Lower leg skin (tissue), 4 donors: ENCODE results near the gene WFDC10A. TPM values are rescaled to one million over a fixed set of nuclear protein-coding genes. Genes with fewer than 3 reads are reported as not detected.
"Not testable (repeated sequence)": the region's sequence is repeated elsewhere in the genome, so short reads cannot be mapped to it uniquely, and the experiment has no call there.

ENCODE experiments used
- DNase-seq, 2 donors: peaks; one replicate each; pipeline ENCODE4 v3.0.0-alpha.2; 2019; ENCODE audit warnings: low spot score in 2 of 2
- H3K4me3 ChIP-seq: fragments of 200-600 bp; sonication (generic); 2 replicates; pipeline ENCODE4 v1.5.1; 2017; ENCODE audit warnings: mild to moderate bottlenecking, low read depth; ENCODE audit not compliant: poor library complexity, severe bottlenecking
- CTCF ChIP-seq, 3 donors: fragments of 450-650 bp; IDR thresholded peaks; one replicate each; pipeline ENCODE4 v1.5.1; 2016; ENCODE audit warnings: antibody characterized with exemption in 3 of 3, mild to moderate bottlenecking in 3 of 3, moderate library complexity in 2 of 3
- POLR2A ChIP-seq, 2 donors: fragments of 450-650 bp; IDR thresholded peaks; one replicate each; pipeline ENCODE4 v1.6.1; 2016 to 2017; ENCODE audit warnings: antibody characterized with exemption in 2 of 2, mild to moderate bottlenecking in 1 of 2, moderate library complexity in 1 of 2
- WGBS, 2 donors: methylation state at CpG; one replicate each; pipeline ENCODE4 v1.1.5; 2018; 5-methylcytosine and 5-hydroxymethylcytosine counted together
- intact Hi-C: fragments of 100-400 bp; cut with DNase I; formaldehyde crosslinking; loops from one replicate; pipeline ENCODE4 v1.15.0; 2023; ENCODE audit warnings: low total_unique reads
- total RNA-seq, 4 donors: library from RNA; depleted of rRNA; stranded (reverse); fragments of >200 nt; gene quantifications; one replicate each; pipeline ENCODE4 v1.1.0, GENCODE V29; 2016

WFDC10A gene
- total RNA-seq = not detected

DNA sequence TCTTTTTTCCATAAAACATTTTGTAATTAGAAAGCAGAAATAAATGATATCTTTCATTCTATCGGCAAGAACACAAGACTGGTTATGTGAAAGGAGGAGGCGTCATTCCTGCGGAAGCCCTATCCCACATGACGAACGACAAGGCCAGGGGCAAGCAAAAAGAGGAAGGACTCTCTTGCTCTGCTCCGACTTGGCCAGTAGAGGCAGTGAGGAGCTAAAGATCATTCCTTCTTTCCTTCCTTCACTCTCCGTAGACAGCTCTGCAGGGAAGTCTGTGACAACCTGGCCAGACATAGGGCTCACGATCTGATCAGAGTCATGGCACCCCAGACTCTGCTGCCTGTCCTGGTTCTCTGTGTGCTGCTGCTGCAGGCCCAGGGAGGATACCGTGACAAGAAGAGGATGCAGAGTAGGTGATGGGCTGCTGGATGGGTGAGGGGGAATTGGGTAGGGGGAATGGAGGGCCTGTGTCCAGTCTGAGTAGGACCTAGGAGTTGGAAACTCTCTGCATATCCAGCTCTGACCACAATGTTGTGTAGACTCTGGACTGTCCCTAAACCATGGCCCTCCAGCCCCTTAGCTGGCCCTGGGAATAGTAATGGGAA lies at the start of gene WFDC10A:
Gene WFDC10A (plus strand): TSS at position 244 of the 605 bp plus-strand sequence. CDS start 75 bp downstream, at position 319.
- DNase-seq = peak in 1 of 2 donors; percentile 34
- H3K4me3 ChIP-seq = no peak within 1 kb of the TSS

GRCh38 chr20:45581702-45582101 lies 47.8 kb upstream of the WFDC10A start:
- intact Hi-C loops = no loop called here
- no peak overlapping the region for H3K4me3 ChIP-seq
- TF ChIP-seq POLR2A (IDR thresholded peaks at IDR 0.05) (no peak), CTCF (IDR thresholded peaks at IDR 0.05) (no peak)
- no peak for DNase-seq

More for the DNA sequence above, at the start of gene WFDC10A:
- intact Hi-C loops = no loop called here
- 9 to 10% methylated on average over 9 of the region's 9 CpGs for WGBS, 2 donors
- TF ChIP-seq POLR2A (IDR thresholded peaks at IDR 0.05) = no peak
- no peak for TF ChIP-seq CTCF (IDR thresholded peaks at IDR 0.05)

DNA sequence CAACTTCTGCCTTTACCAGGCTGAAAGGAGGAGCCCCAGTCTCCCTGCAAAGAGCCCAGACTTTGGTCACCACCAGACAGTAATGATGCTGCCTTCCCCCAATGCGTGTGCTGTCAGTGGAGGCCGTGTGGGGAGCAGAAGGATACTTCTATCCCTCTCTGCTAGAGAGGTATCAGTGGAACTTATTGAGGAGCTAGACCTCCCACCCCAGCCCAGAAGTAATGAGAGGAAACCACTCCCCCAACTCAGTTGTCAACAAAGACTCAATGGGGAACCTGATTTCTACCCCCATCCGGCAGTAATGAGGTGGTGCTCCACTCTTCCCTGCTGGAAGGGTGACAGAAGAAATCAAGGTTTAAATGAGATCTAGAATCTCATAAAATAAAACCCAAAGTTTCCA lies 46.0 kb upstream of the WFDC10A start:
- no peak overlapping the region for H3K4me3 ChIP-seq
- no peak for DNase-seq
- 66 to 68% methylated on average over 3 of the region's 3 CpGs for WGBS, 2 donors
- intact Hi-C loops = no loop called here
- no peak for TF ChIP-seq CTCF (IDR thresholded peaks at IDR 0.05)
- no peak for TF ChIP-seq POLR2A (IDR thresholded peaks at IDR 0.05)

DNA sequence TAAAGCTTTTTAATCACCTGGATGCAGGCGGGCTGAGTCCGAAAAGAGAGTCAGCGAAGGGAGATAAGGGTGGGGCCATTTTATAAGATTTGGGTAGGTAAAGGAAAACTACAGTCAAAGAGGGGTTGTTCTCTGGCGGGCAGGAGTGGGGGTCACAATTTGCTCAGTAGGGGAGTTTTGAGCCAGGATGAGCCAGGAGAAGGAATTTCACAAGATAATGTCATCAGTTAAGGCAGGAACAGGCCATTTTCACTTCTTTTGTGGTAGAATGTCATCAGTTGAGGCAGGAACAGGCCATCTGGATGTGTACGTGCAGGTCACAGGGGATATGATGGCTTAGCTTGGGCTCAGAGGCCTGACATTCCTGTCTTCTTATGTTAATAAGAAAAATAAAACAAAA lies 45.2 kb upstream of the WFDC10A start:
- H3K4me3 ChIP-seq, DNase-seq, intact Hi-C loops: not testable (repeated sequence)
- 92 to 95% methylated on average over 5 of the region's 5 CpGs for WGBS, 2 donors

DNA sequence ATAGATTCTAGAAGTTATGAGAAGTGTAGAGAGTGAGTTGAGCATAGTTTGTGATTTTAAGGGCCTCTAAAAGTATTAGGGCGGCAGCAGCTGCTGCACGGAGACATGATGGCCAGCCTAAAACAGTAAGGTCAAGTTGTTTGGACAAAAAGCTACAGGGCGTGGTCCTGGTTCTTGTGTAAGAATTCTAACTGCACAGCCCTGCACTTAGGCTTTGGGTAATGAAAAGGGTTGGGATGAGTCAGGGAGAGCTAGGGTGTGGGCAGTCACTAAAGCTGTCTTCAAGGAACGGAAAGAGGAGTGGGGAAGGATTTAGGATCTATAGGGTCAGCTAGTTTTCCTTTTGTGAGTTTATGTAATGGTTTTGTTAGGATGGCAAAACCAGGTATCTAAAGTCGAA lies 43.6 kb upstream of the WFDC10A start:
- intact Hi-C loops, H3K4me3 ChIP-seq, DNase-seq: not testable (repeated sequence)
- WGBS, 2 donors = 73 to 83% methylated on average over 5 of the region's 5 CpGs

DNA sequence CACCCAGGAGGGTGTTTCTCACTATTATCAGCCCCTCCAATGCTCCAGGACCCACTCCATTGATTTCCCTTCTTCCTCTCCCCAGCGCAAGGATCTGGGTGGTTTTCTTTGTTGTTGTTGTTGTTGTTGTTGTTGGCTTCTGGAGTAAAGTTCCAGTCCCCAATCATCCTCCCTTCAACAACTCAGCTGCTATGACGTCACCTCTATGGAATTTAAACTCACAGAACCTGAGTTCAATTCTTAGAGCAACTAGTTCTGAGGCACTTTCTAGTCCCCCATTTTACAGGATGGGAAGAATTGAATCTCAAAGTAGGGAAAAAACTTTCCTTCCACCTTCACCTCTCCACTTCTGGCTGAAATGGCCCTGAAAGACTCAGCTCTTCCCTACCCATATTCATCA lies 40.7 kb upstream of the WFDC10A start:
- intact Hi-C loops = no loop called here
- no peak for DNase-seq
- H3K4me3 ChIP-seq = no peak overlapping the region
- TF ChIP-seq POLR2A (IDR thresholded peaks at IDR 0.05) (no peak), CTCF (IDR thresholded peaks at IDR 0.05) (no peak)
- WGBS, 2 donors = 56 to 81% methylated on average over 2 of the region's 2 CpGs

DNA sequence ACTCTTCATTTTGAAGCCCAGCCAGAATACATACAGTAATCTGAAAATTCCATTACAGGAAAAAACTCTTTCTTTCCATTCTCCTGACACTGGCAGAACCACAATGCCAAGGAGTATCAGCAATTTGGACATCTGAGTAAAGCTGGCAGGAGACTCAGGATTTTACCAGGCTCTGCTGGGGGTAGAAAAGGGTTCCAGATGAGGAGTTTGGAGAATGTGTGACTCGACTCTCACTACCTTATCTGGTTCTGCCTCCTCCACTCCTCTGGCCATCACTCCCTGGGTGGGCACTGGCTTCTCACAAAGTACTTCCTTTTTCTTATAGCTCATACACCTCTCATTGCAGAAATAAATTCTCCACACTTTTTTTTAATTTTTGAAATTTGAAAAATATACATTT lies 39.8 kb upstream of the WFDC10A start:
- intact Hi-C loops = no loop called here
- no peak overlapping the region for H3K4me3 ChIP-seq
- no peak for DNase-seq
- no peak for TF ChIP-seq POLR2A (IDR thresholded peaks at IDR 0.05)
- TF ChIP-seq CTCF (IDR thresholded peaks at IDR 0.05) = no peak
- 19 to 46% methylated on average over 1 of the region's 1 CpG for WGBS, 2 donors
